HG03280 (cell line): ENCODE measurements around the gene LPIN3.

Experiments used
- ATAC-seq: cut with Tn5 transposase; IDR thresholded peaks from one replicate; pipeline ENCODE4 v1.9.1; 2021; ENCODE audit warnings: mild to moderate bottlenecking, moderate library complexity; ENCODE audit not compliant: unreplicated experiment

LPIN3 gene

DNA sequence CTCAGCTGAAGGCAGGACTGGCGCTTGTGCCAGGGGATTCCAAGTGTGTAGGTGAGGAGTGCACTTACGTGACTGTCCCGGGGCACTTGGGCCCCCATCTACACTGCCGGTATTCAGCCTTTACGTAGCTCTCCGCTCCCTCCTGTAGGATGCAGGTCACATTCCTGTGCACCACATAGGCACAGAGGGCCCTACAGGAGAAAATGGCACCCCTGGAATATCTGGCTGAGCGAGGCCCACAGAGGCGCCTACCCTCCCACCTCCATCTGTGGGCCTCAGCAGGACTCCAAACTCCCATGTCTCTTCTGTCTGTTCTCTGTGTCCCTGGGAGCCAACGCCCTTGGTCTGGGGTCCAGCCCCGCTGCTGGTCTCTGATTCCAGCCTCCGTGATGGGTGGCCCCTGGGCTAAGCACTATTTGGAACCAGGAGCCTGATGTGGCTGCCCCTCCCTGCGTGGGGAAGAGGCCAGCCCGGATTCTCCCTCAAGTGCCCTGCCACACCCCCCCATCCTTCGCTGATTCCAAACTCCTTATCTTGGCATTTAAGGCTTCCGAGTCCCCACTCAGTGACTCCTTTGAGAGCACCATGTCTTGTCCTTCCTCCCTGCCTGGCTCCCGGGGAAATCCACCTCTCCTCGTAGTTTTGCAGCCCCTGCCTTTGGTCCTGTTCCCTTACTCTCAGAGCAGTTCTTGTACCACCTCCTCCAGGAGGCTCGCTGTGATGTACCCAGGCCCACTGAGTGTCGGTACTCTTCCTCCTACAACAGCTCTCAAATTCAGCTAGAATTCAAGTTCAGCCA, 24.5 kb downstream of the LPIN3 start:
- no peak for ATAC-seq

DNA sequence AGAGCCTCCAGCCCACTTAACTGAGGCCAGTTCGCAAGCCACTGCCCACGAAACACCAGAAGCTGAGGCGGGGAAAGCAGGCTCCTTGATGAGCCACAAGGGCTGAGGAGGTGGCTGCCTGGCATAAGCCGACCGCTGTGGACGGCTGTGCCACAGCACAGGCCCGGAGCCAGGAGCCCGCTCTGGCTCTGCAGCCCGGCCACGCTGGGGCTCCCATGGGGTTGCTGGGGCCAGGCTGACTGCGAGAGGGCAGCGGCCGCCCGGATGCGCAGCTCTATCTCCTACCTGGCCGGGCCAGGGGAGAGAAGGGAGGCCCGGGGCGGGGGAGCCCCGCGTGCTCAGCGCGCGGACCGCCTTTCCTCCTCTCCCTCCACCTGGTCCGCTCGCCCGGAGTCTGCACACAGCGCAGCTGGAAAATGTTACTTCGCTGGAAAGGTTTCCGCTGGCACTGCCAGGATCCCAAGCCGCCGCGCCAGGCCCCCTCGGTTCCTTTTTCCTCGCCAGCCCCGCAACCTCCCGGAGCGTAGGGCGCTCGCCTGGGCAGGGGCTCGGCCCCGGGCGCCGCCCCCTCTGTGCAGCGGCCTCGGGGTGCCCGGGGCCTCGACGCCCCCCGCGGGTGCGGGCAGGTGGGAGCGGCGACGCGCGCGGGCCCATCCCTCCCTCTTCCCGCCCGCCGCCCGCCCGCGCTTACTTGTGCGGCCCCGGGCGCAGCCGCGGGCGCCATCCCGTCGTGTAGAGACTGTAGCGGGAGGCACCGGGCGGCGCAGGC, 25.3 kb downstream of the LPIN3 start:
- ATAC-seq: no peak

DNA sequence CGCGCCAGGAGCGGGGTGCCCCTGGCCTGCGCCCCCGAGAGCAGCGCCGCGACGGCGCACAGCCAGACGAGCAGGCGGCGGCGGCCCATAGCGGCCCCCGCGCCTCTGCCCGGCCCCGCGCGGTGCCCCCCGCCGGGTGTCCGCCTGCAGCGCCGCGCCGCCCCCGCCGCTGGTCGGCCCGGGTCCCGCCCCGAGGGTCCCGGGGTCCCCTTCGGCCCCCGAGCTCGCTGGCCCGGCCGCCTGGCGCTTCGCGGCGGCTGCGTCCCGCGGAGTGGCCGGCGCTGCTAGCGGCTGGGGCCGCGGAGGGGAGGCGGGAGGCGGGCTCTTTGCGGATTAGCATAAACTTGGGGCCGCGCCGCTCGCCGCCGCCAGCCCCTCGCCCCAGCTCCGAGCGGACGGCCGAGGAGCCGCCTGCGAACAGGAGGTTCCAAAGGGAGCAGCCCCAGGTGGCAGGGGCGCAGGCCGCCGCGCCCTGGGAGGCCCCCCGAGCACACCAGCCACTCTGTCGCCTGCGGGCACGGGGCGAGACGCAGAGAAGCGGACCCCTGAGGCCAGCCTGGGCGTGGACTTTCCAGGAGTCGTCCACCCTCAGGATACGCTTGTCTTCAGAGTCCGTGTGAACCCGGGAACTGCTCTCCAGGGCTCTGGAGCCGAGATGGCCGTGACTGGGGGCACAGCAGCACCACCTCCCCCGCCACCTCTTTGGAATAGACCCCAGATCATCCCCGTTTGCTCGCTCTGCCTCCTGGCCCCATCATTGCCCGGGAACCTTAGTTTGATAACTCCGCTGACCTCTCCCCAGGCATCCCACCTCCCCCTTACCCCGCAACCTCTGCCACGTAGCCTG, 26.1 kb downstream of the LPIN3 start, which contains the start of gene EMILIN3:
EMILIN3 (minus strand) TSS at position 273 of the 847 bp plus-strand sequence; CDS start at position 89, 184 bp downstream.
- no peak for ATAC-seq

DNA sequence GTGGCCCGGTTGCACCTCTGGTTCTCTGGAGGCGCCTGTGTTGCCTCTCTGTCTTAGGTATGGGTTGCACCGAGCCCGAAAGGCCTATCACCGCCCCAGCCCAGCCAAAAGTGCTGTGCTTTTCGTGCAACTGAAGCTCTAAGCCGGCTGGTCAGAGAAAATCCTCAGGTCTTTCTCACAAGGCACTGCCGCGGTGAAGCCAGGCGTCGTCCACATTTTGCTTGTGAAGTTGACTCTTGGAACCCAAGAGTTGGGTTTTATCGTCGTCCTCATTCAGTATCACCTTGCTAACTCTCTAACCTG, 26.7 kb downstream of the LPIN3 start:
- ATAC-seq: no peak

DNA sequence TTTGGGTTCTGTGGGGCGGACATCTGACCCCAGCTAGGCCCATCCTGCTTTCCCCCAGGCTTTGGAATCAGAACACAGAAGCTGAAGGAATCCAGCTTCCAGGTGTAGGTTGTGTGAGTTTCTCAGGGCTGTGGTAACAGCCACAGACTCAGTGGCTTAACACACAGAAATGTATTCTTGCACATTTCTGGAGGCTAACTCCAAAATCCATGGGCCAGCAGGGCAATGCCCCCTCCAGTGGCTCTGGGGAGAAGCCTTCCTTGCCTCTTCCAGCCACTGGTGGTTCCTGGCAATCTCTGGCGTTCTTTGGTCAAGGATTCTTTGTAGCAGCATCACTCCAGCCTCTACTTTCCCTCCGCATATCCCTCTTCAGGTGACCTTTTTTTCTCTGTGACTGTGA, 27.3 kb downstream of the LPIN3 start:
- no peak for ATAC-seq

DNA sequence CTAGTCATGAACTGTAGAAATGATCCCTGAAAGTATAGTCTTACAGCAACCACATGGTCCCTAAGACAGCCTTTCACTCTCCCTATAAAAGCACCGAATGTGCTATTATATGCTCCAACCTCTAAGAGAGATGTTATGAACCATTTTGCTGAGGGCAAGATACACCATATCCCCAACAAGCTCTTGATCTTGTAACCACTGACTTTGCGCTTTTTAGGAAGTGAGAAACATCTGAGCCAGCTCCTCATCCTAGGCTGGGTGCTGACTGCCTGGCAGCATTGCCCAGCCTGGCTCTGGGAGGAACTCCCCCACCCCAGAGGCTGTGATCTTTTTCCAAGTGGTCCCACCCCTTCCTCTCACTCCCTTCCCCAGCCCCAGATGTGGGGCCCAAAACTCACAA, 29.1 kb downstream of the LPIN3 start:
- ATAC-seq: no peak

DNA sequence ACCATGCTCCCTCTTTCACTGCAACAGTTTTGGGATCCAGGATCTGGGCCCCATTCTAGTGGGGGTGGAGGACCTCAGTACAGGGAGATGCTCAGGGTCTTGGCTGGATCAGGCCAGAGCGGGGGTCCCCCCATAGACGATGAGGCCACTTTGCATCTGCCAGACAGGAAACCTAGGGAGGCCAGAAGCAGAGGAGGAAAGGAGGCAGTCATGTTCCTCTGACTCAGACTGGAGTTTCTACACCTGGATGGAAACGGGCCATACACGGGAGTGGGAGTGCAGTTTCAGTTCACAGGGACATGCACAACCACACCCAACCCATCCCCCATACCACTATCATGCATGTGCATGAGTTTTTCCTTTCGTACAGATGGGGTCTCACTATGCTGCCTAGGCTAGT, 29.6 kb downstream of the LPIN3 start:
- no peak for ATAC-seq

DNA sequence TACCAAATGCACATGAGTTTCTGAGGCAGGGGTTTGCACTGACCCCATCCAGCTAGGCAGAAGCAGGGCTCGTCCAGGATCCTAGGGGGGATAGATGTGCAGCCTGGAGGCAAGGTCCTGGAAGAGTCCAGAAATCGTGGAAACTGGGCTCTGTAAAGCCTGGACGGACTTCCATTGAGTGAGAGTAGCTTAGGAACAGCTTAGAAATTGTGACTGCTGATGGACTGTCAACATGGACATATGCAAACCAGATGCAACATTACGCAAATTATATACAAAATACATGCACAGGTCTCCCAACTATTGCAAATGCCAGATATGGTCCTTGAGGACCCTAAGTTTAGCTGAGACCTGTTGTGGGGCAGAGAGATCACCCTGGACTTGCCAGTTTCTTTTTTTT, 30.8 kb downstream of the LPIN3 start:
- no peak for ATAC-seq

DNA sequence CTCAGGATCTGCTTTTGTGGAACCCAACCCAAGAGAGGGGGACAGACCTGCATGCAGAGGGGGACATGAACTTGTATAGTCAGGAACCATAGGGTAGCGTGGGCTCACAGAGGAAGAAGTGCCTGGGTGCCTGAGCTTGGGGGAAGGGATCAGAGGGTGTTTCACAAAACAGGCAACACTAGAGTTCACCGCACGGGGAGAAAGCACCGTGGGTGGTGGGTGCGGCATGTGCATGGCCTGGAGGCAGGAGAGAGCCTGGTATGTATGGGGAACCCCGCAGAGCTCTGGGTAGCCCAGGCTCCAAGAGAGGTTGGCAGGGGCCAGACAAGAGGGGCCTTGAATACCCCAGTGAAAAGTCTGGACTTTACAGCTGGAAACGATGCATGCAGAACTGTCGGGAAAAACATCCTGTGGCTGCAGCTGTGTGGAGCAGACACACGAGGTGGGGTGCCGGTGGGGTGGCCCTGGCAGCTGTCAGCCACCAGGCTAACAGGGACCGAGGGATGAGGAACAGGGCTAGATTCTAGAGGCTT, 32.7 kb downstream of the LPIN3 start:
- no peak for ATAC-seq

DNA sequence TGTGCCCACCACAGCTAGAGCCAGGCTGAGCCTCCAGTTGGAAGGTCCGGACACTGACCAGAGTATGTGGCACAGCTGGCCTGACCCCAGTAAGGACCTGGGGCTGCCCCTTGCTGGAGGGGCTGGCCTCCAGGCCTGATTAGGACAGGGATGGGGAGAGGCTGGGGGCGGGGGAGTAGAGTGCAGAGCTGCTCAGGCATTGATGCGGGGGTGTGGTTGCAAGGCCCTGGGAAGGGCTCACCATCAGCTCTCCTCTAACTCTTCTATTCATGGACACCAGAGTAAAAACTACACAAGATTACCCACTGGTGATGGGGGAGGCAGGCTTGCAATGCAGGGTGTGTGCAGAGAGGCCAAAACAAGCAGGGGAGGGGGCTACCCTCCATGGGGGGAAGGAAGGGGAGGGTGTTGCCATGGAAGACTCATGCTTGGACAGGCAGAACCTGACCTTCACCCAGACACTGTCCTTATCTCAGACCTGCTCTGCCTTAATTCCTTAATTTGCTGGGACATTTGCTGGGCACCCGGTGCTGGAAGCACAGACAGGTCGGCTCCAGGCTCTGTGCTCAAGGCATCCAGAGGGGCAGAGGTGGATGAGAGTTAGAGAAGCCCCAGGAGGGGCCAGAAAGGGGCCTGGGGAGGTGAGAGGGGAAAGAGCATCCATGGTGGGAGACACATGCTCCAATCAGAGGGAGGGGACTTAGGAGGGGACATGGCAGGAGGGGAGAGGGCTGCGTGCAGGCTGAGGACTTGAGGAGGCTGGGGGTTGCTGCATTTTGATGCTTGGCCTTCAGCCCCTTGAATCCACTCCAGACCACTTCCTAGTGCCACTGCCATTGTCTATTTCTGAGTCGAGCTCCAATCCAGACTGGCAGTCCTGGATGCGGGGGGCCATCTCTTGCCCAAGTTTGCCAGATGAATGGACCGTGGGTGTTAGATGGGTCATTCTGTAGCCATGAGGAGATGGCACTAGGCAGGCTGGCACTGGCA, 33.6 kb downstream of the LPIN3 start:
- ATAC-seq: no peak

DNA sequence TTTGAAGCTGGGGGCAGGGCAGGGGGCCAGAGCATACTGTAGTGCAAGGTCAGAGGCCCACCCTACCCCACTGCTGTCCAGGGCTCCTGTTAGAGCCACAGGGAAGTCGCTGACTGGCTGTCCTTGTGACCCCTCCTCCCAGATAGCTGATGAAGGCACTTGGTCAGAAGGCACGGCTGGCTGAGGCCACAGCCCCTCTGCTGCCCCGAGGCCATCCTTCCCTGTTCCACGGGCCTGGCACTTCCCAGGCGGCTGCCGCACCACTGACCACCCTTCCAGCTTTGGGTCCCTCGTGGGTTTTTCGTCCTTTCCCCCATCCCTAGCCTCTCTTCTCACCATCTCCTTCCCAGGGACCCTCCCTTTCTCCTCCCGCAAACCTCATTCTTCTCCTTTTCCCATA, 35.2 kb downstream of the LPIN3 start:
- ATAC-seq: no peak

DNA sequence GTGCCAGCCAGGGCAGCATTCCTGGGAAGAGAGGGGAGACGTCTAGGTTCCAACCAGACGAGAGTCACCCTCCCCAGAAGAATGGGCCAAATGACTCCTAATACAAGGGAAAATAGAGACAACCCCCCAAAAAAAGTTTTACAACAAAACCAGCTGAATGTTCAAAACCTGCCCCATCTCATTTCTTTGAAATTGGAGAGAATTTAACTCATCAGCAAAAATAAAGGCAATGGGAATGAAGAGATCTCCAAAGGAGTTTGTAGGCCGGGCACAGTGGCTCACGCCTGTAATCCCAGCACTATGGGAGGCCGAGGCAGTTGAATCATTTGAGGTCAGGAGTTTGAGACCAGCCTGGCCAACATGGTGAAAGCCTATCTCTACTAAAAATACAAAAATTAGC, 35.7 kb downstream of the LPIN3 start:
- ATAC-seq: no peak

DNA sequence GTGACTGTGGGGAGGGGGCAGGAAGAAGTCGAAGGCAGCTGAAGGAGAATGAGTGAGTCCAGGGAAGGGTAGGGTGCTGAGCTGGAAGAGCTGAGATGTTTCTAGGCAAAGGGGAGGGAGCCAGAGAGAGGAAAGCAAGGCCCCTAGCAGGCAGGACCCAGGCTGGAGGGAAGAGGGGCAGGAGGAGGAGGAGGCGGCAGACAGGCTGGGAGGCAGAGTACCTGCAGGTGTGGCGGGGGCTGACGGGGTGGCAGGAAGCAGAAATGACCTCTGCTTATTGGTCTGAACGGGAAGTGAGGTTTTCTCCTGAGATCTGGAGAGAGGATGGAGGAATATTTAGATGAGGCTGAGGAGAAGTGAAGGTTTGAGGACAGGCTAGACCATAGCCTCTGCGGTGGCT, 36.7 kb downstream of the LPIN3 start:
- ATAC-seq: no peak

DNA sequence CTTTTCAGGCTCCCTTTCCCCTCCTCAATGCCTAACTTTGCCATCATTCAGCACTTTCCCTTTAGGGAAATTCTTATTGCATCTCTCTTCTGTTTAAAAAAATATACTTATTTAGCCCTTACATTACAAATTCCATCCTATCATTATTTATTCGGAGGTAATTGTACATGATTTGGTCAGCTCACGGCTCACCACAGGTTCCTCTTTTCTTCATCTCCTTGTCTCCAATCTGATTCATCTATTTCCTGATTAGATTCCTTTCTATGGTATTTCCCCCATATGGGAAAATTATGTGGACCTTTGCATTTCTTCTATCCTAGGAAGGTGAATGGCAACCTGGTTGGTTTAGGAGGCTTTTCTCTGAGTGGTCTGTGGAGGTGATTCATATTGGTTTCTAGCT, 38.9 kb downstream of the LPIN3 start:
- ATAC-seq: no peak

DNA sequence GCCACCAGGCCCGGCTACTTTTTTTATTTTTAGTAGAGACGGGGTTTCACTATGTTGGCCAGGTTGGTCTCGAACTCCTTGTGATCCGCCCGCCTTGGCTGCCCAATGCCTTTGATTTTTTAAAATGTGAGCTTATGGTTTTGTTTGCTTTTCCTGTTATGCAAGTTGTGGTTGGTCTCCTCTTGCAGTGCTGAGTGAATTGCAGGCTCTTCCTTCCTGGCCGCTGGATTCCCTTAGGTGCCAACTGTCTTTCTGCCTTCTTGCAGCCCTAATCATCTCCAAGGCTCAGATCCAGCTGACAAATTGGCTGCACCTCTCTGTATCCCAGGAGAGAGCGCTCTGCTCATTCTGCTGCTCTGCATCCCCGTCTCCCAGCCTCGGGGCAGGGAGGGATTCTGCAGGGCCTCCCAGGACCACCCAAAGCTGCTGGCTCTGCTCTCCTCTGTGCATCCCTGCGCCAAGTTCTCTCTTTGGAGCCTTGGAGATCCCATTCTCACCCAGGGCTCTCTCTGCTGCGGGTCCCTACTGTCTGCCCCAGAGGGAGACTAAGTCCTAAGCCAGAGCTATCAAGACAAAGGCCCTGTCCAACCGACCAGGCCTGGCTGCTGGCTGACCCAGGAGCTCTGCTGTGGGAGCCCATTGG, 40.1 kb downstream of the LPIN3 start:
- no peak for ATAC-seq

DNA sequence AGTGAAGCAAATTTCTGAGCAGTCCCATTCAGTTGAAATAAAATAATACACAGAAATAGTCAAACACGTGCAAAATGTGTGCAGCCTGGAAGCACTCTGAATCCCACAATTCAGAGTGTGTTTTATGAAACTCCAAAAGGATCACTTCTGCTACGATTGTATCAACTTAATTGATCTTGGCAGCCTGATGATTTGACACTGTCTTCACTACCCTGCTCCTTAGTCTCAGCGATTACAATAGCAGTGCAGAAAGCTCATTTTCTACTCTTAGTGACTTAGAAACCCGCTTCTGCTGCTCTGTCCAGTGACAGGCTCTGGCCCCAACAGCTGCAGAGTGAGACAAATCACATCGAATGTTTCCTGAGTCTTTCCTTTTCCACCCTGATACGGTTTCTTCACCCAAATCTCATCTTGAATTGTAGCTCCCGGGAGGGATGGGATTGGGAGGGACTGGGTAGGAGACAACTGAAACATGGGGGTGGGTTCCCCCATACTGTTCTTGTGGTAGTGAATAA, 42.2 kb downstream of the LPIN3 start:
- ATAC-seq: no peak

DNA sequence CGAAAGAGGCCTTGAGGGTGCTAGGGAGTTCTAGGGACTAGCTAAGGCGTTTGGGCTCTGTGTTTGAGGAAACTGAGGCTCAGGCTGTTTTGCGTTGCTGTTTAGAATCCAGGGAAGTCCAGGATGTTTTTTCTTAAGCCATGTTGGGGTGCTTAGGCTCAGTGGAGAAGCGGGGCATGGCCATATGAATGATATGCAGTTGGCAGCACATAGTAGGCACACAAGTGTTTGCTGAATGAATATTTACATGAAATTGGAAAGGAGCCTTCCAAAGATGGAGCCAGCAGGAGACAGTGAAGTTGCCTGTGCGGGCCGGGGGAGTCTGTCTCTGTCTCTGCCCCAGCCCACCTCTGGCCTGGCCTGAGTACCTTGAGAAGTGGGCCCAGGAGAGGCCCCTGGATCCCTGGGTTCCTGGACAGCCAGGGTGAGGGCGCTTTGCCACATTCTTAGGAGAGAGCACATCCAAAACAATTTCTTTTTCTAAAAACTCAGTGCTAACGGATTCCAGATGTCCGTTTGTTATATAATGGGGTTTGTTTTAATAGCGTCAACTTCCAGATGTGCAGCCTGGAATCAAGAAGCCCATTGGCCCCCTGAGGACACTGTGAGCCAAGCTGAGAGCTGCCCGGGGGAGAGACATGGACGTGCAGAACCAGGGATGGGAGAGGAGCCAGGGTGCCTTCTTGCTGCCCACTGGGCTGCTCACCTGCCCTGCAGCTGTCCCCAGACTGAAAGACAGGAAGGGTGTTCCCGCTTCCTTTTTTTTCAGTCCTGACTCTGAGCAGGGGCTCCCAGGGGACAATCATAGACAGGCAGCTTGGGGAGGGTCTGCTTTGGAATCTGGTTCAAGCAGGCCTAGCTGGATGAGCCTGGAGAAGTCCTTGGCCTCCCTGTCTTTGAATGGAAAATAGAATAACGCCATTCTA, 46.1 kb downstream of the LPIN3 start:
- ATAC-seq: no peak

DNA sequence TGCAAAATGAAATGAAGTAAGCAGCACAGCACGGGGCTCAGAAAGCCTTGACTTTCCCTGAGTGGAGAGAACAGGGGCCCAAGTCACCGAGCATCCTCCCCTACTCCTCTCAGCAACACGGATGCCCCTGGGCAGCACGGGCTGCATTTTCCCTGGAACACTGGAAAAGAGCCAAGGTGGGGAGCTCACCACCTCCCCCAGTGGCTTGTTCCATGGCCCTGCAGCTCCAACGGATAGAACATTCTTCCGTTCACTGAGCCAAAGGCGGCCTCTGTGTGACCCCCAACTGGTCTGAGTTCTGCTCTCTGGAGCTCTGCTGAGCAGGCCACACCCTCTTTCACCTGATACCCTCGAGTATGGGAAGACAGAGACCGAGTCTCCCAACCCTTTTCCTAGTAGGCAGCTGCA, 46.8 kb downstream of the LPIN3 start:
- ATAC-seq: no peak
